DOHH2 (cell line): Measurements from ENCODE around the gene HOXA2.

Experiments
- H3F3A ChIP-seq: fragments of 200-600 bp; sonication (generic), shearing (Covaris generic); 2 replicates; pipeline ENCODE4 v1.6.0; 2016; ENCODE audit warnings: antibody characterized with exemption, mild to moderate bottlenecking; ENCODE audit not compliant: control insufficient read depth, insufficient read depth
- H3K27ac ChIP-seq: fragments of 200-600 bp; sonication (generic); 2 replicates; pipeline ENCODE4 v1.5.1; 2014; ENCODE audit warnings: low read depth, mild to moderate bottlenecking, low read length, moderate library complexity
- H3K27me3 ChIP-seq: fragments of 200-600 bp; sonication (generic); 2 replicates; pipeline ENCODE4 v1.6.1; 2014; ENCODE audit warnings: mild to moderate bottlenecking, low read length, mixed read lengths; ENCODE audit not compliant: control insufficient read depth
- H3K36me3 ChIP-seq: fragments of 200-600 bp; sonication (generic); 2 replicates; pipeline ENCODE4 v1.6.1; 2014; ENCODE audit warnings: mild to moderate bottlenecking, low read length, moderate library complexity, mixed read lengths; ENCODE audit not compliant: control insufficient read depth
- H3K4me1 ChIP-seq: fragments of 200-600 bp; sonication (generic); 2 replicates; pipeline ENCODE4 v1.6.1; 2014; ENCODE audit warnings: mild to moderate bottlenecking, low read length, mixed read lengths; ENCODE audit not compliant: control insufficient read depth
- H3K4me2 ChIP-seq: fragments of 200-600 bp; sonication (generic); 2 replicates; pipeline ENCODE4 v1.6.0; 2014; ENCODE audit warnings: mild to moderate bottlenecking, low read length, moderate library complexity
- H3K4me3 ChIP-seq: fragments of 200-600 bp; sonication (generic); 2 replicates; pipeline ENCODE4 v1.5.1; 2014; ENCODE audit warnings: mild to moderate bottlenecking, low read length, mixed read lengths
- H3K79me2 ChIP-seq: fragments of 200-600 bp; sonication (generic); 2 replicates; pipeline ENCODE4 v1.6.1; 2014; ENCODE audit warnings: mild to moderate bottlenecking, low read length, mixed read lengths; ENCODE audit not compliant: control insufficient read depth
- H3K9me2 ChIP-seq: fragments of 200-600 bp; sonication (generic); replicated peaks from 2 replicates; pipeline ENCODE4 v1.6.1; 2014; ENCODE audit warnings: mild to moderate bottlenecking, low read length, mixed read lengths; ENCODE audit not compliant: control insufficient read depth
- H3K9me3 ChIP-seq: fragments of 200-600 bp; sonication (generic); 2 replicates; pipeline ENCODE4 v1.6.1; 2014; ENCODE audit warnings: antibody characterized with exemption, low read length, mixed read lengths; ENCODE audit not compliant: control insufficient read depth, insufficient read depth
- H4K20me1 ChIP-seq: fragments of 200-600 bp; sonication (generic); 2 replicates; pipeline ENCODE4 v1.6.0; 2014; ENCODE audit warnings: low read depth, mild to moderate bottlenecking, antibody characterized with exemption, low read length, moderate library complexity; ENCODE audit not compliant: control insufficient read depth, insufficient read depth
- CTCF ChIP-seq: fragments of 200-600 bp; sonication (generic); IDR thresholded peaks from one replicate; pipeline ENCODE4 v1.5.1; 2014; ENCODE audit warnings: antibody characterized with exemption, mild to moderate bottlenecking, low read depth, low read length; ENCODE audit not compliant: poor library complexity, severe bottlenecking
- EZH2phosphoT487 ChIP-seq: fragments of 200-600 bp; sonication (generic); IDR thresholded peaks from 2 replicates; pipeline ENCODE4 v1.6.1; 2017; ENCODE audit warnings: borderline replicate concordance, mild to moderate bottlenecking, antibody characterized with exemption, low read length, moderate library complexity, mixed read lengths

The HOXA2 gene

DNA sequence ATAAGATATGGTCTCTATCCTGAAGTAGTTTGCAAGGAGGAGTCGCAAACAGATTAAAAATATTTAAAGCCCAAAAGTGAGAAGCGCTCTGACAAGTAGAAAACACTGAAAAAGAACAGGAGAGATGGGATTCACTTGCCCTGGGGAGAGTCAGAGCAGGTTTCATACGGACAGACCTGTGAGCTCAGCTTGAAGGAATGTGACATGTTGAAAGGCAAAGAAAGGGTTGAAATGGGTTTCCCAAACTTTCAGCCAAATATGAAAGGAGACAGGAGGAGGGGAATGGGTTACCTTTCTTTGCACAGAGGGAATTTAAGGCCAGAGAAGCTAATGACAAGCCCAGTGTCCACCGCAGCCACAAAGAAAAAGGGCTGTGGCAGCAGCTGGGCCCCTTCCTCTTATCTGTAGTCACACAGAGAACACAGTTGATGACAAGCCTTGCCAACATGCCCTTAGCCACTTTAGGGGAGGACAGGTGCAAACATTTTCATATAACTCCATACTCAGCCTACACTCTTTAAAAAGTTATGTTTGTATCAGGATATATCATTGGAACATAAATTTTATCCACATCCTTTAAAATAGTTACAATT lies 21.5 kb downstream of the HOXA2 start:
- Histone ChIP-seq H3K9me2 (no peaks in the 10 kb centered on the region), H3K27ac (no peak overlapping the region), H3K27me3 (no peaks in the 10 kb centered on the region), H3K36me3 (no peaks in the 10 kb centered on the region), H3K4me3 (no peak overlapping the region), H3F3A (no peaks in the 10 kb centered on the region), H3K4me1 (no peaks in the 10 kb centered on the region), H3K4me2 (no peak overlapping the region), H4K20me1 (no peaks in the 10 kb centered on the region), H3K9me3 (no peaks in the 10 kb centered on the region), H3K79me2 (no peaks in the 10 kb centered on the region)
- TF ChIP-seq EZH2phosphoT487, result no peak
- no peak for TF ChIP-seq CTCF

GRCh38 chr7:27079234-27079975 lies 23.1 kb downstream of the HOXA2 start:
- H3K36me3 ChIP-seq, result no peaks in the 10 kb centered on the region
- TF ChIP-seq EZH2phosphoT487 (no peak), CTCF (no peak)
- H3K4me2 ChIP-seq, result no peak overlapping the region

GRCh38 chr7:27078616-27079233 lies 23.8 kb downstream of the HOXA2 start:
- H3K27me3 ChIP-seq, result no peaks in the 10 kb centered on the region
- no peaks in the 10 kb centered on the region for H3F3A ChIP-seq
- TF ChIP-seq CTCF (no peak), EZH2phosphoT487 (no peak)
- H3K4me1 ChIP-seq, result no peaks in the 10 kb centered on the region
- no peaks in the 10 kb centered on the region for H3K79me2 ChIP-seq
- H3K36me3 ChIP-seq, result no peaks in the 10 kb centered on the region
- no peaks in the 10 kb centered on the region for H4K20me1 ChIP-seq
- H3K9me2 ChIP-seq, result no peaks in the 10 kb centered on the region
- no peak overlapping the region for H3K4me2 ChIP-seq
- H3K9me3 ChIP-seq, result no peaks in the 10 kb centered on the region
- no peak overlapping the region for H3K27ac ChIP-seq
- H3K4me3 ChIP-seq, result no peak overlapping the region

More at GRCh38 chr7:27079234-27079975, 23.1 kb downstream of the HOXA2 start:
- no peaks in the 10 kb centered on the region for H3K27me3 ChIP-seq
- no peaks in the 10 kb centered on the region for H3K79me2 ChIP-seq
- H3K9me2 ChIP-seq, result no peaks in the 10 kb centered on the region
- H3K4me3 ChIP-seq, result no peak overlapping the region
- H3F3A ChIP-seq, result no peaks in the 10 kb centered on the region
- H3K27ac ChIP-seq, result no peak overlapping the region
- H3K9me3 ChIP-seq, result no peaks in the 10 kb centered on the region
- H3K4me1 ChIP-seq, result no peaks in the 10 kb centered on the region
- H4K20me1 ChIP-seq, result no peaks in the 10 kb centered on the region
